Effector CD4-positive, alpha-beta T cell (primary cell): Measurements from ENCODE around the gene PRR35.
A peak's percentile ranks its signal among the peaks of the same experiment; 100 is the strongest.

Experiments used
- DNase-seq: peaks from one replicate; pipeline ENCODE4 v3.0.0-alpha.2; 2020

Gene PRR35

DNA sequence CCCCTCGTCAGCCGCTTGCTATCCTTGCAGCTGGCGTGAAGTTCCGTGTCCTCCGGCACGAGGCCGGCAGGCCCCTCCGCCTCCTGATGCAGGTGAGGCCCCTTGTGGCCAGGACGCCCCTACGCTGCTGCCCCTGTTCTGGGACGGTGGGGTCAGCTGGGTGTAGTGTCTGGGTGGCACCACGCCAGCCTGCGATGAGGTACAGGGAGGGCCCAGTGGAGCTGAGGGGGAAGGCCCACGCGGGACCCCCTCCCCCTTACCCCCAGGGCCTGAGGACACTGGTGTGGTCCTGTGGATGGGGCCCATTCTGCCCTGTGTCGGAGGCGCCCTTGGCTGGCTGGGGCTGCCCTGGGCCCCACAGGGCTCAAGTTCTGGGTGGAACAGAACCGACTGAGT lies 22.0 kb downstream of the PRR35 start:
- no peak for DNase-seq

DNA sequence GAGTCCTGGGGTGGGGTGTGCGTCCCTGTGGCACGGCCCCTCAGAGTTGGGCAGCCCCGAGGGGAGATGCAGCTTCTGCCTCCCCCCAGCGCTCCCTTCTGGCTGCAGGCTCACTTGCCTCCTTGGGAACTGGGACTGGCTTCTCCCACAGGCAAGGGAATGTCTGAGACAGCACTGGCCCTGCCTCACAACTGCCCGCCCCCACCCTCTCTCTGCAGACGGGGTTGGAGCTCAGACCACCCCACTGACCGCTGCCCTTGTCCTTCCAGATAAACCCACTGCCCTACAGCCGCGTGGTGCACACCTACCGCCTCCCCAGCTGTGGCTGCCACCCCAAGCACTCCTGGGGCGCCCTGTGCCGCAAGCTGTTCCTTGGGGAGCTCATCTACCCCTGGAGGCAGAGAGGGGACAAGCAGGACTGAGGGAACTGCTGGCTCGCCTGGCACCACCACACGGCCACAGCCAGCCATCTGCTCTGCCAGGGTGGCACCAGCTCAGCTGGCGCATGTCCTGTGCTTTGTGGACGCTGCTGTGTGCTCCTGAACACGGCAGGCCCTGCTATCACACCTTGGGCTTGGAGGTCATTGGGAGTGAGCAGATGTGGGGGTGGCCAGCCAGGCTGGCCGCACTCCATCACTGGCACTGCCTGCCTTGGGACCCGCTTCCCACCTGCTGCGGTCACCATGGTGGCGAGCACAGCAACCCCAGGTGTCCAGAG lies 22.6 kb downstream of the PRR35 start:
- DNase-seq, result no peak

DNA sequence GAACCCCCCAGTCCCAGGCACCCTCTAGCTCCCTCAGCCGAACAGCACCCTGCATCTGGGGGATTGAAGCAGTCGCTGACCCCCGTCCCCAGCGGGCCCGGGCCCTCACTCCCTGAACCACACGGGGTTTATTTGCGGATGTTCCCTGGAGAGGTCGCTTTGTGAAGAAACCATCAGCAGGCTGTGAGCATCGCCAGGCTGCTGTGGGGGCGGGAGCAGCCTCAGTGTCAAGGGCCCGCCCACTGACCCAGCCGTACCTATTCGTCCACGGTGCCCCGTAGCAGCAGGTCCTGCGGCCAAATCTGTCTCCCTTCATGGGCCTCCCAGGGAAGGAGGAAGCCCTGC lies 23.2 kb downstream of the PRR35 start:
- DNase-seq, result no peak

DNA sequence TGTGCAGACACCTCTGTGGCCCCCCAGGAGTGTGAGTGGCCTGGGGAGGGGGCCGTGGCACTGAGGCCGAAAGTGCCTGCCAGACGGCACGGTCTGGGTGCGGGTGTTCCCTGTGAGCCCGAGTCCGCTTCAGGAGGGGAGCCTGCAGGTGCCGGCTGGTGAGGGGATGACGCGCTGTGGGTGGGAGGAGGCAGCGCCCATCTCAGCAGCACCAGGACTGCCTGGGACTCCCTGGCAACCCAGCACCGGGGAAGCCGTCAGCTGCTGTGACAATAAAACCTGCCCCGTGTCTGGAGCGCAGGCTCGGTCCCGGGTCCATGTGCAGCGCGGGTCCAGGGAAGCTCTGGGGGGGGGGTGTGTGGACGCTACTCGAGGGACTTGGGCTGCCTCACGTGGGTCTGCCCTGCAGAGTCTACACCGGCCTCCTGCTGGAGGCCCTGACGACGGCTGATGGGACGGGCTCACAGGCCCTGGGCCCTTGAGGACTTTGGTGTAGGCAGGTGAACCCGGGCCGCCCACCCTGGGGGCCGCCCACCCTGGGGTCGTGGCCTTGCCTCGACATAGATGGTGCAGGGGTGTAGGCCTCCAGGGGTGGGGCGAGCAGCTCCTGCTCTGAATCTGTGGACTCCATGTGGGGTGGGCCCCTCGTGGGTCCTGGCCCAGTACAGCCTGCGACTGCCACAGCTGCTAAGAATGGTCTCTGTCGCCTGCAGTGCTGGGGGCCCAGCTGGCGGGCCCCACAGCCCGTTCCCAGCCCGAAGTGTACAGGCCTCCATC lies 23.8 kb downstream of the PRR35 start:
- DNase-seq, result no peak

DNA sequence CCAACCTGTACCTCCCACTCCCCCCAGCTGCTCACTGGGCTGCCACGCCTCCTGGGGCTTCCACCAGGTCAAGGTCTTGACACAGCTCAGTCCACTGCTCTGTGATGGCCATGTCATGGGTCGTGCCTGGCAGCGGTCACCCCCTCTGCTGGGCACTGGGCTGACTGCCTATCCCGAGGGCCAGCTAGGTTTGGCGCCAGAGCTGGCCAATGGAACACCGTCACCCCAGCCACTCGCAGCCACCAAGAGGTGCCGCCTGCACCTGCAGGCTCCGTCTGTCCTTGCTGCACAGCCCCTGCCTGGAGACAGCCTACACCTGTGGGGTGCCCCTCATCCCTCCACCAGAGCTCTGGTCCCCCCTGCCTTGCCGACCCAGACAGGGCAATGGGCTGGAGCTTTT lies 25.2 kb downstream of the PRR35 start:
- DNase-seq, result no peak

DNA sequence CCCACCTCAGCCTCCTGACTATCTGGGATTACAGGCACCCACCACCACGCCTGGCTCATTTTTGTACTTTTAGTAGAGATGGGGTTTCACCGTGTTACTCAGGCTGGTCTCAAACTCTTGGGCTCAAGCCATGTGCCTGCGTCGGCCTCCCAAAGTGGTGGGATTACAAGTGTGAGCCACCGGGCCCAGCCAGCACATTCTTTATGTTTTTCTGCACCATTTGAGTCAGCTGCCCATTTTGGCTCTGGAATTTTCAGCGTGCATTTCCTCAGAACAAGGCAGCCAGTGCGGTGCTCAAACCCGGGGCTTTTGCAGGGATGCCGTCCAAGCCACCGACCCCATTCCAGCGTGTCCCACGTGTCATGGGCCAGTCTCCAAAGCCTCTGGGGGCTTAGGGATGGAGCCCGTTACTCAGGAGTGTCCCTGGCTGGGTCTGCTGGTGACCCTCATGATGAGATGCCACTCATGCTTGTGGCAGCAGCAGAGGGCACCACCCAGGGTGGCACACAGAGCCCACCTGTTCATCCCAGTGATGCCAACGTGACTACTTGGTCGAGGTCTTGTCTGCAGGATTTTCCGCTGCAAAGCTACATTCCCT lies 26.0 kb downstream of the PRR35 start:
- DNase-seq, result no peak

DNA sequence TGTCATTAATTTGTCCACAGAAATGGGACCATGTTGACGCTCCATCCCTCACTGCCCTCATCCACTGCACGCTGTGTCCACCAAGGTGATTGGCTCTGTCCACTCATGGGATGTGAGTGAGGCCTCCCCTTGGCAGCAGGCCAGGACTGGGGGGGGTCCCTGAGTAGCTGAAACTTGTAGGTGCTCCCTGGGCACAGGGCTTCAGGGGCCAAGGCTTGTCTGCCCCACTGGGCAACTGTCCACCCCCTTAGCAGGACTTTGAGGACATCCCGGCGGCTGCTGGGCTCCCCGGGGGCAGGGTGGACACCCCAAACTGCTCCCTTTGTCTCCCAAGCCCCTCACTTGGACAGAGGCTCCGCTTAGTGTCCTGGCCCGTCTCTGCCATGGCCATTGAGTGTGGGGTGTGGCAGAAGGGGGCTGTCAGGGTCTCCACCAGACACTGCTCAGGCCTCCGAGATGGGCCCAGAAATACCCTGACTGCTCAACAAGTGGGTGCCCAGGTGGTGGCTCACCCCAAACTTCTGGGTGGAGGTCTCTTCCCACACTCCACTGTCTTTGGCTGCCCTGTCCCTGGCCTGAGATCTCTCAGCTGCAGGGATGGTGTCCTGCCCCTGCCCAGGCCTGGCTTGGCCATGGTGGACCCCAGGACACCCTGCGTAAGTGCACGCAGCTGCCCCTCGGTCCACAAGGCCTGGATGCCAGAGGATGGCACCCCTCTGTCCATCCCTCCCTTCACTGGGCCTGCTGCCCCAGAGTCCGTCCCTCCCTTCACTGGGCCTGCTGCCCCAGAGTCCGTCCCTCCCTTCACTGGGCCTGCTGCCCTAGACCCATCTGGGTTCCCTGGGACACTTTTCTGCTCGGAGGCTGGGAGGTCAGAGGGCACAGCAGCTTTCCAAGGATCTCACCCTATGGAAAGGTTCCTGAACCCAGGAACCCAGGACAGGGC lies 26.7 kb downstream of the PRR35 start:
- DNase-seq, result no peak

DNA sequence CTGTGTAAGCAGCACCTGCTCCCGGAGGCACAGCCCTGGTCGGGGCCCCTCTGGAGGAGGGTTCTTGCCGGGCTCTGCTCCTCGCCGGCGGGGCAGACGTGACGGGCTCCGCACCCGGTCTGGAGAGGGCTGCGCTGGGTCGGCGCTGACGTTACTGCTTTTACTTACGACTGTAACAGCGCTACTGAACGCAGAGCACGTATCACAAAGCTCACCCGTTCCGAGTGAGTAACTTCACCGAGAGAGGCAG lies 28.4 kb downstream of the PRR35 start:
- DNase-seq, result peak; percentile 57

DNA sequence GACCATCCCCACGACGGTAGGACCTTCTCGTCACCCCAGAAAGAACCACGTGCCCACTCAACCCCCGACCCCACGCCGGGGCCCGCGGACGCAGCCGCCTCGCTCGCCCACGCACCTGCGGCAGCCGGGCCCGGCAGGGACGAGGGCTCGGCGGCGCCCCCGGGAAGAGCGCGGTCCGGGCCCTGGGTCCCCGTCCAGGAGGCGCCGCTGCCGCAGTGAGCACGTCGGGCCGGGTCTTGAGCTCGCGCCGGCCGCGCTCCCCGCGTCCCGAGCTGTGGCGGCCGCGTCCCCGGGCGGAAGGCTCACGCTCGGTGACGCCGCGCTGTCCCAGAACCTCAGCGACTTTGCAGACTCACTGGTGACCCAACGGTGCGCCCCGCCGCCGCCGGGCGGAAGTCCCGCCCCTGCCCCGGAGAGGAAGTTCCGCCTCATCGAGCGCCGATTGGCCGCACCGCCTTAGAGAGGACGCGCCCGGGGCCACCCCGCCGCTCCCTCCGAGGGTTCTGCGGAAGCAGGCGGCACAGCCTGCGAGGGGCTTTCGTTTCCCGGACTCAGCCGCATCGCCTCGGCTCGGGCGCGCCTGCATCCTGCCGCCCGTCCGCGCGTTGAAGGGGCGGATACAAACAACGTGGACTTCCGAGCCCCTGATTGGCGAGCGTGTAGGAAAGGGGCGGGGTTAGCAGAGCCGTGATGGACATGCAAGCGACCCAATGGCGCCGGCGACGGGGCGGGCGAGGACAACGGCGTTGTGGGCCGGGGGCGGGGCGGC lies 28.9 kb downstream of the PRR35 start:
- peak; percentile 98 for DNase-seq

DNA sequence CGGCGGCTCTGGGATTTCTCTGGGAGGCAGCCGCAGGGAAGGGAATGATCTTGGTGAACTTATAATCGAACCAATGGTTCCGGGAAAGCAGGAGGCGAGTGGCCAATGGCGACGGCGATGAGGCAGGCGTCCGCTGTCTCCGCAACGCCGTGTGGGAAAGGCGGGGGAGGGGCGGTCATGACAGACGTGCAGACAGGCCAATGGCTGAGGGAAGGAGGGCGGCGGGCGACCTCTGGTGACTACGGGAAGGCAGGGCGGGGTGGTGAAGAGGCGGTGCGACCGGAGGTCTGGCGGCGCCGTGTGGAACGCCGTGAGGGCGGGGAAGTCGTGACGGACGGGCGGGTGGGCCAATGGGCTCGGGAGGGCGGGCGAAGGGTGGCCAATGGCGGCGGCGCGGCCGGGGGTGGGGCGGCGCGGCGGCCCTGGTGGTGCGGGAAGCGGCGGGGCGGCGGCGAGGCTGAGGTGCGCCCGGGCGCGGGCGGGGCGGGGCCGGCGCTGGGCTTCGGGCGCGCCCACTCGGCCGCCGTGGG lies 29.5 kb downstream of the PRR35 start, which contains the start of gene RAB40C:
Gene RAB40C, plus strand, starts transcription at position 409 of the 530 bp plus-strand sequence. CDS start 226 bp downstream, outside the sequence.
- peak; percentile 98 for DNase-seq

DNA sequence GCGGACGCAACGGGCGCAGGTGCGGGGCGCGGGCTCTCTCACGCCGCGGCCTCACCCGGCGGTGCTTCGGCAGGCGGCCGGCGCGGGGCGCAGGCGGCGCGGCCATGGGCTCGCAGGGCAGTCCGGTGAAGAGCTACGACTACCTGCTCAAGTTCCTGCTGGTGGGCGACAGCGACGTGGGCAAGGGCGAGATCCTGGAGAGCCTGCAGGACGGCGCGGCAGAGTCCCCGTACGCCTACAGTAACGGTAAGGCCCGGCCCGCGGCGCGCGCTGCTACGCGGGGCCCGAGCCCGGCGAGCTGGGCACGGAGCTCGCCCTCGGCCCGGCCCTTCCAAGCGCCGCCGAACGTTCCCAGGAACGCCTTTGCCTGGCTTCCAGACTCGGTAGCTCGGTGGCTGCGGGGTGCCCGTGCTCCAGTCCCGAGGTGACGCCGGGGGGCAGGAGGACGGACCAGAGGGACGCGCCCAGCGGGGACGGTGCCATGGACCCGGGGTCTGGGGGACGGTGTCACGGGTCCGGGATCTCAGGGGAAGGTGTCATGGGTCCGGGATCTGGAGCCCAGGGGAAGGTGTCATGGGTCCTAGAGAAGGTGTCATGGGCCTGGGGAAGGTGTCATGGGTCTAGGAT lies 30.1 kb downstream of the PRR35 start:
- DNase-seq, result no peak

DNA sequence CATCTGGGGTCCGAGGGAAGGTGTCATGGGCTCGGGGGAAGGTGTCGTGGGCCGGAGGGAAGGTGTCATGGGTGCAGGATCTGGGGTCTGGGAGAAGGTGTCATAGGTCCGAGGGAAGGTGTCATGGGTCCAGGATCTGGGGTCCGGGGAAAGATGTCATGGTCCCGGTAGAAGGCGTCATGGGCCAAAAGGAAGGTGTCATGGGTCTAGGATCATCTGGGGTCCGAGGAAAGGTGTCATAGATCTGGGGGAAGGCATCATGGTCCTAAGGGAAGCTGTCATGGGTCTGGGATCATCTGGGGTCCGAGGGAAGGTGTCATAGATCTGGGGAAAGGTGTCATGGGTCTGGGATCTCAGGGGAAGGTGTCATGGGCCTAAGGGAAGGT lies 30.6 kb downstream of the PRR35 start:
- DNase-seq, result no peak

DNA sequence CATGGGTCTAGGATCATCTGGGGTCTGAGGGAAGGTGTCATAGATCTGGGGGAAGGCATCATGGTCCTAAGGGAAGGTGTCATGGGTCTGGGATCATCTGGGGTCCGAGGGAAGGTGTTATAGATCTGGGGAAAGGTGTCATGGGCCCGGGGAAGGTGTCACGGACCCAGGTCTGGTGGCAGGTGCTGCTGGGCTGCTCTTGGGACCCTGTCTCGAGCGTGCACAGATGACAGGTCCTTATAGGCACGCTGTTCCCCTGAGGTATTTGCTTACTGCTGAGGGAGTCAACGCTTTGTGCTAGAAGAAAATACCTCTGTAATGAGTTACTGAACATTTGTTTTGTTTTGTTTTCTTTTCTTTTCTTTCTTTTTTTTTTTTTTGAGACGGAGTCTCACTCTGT lies 31.0 kb downstream of the PRR35 start:
- DNase-seq, result no peak

DNA sequence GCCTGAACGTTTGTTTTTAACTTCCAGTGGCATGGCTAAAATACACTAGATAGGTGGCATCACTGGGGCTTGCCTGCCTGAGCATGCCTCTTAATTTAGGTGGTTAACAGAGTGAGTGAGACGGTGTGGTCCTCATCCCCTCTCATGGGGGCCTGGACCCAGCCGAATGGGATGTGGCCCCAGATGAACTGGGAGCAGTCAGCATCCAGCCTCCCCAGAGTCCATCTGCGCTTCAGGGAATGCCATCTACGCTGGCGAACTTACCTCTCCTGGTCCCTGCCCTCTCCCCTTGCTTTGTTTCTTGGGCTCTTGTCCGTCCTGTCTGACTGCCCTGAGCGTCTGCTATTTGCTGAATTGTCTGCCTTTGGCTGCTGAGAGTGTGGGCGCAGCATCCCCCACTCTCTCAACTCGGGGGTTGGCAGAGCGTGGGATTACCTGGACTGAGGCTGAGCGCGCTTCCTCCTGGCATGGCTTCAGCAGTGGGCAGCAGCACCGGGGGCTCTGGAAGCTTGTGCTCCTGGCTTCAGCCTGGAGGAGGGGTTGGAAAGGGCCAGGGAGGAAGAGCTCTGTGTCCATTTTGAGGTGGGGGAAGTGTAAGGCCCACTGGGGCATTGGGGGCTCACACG lies 31.8 kb downstream of the PRR35 start:
- no peak for DNase-seq

DNA sequence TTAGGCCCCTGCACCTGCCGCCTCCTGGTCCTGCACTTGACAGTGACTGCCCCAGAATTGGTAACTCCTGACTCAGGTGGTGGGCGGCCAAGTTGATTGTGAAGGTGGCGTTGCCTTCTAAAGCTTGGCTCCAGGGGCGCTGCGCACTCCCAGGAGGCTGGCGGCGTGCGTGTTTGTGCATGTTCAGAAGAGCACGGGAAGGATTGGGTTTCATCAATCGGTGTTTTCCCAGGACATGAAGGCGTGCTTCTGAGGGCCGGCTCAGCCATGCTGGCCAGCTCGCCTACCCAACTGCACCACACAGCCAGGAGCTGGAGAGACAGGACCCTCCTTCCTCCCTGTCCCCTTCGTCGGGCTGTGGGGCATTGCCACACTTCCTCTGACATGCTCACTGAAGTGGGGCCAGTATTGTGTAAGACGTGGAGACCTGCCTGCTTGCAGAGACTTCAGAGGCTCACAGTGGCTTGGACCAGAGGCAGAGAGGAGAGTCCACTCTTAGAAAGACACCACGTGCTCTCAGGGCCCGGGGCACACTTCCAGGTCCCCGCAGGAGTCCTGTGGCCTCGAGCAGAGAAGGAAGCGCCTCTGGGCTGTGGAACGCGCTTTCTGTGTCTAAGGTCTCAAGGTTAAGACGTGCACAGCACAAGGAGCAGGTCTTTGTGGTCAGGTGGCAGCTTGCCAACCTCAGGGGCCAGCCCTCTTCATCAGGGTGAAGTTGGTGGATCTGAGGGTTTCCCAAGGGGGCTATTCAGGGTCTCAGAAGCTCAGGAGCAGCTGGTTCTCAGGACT lies 32.5 kb downstream of the PRR35 start:
- no peak for DNase-seq

DNA sequence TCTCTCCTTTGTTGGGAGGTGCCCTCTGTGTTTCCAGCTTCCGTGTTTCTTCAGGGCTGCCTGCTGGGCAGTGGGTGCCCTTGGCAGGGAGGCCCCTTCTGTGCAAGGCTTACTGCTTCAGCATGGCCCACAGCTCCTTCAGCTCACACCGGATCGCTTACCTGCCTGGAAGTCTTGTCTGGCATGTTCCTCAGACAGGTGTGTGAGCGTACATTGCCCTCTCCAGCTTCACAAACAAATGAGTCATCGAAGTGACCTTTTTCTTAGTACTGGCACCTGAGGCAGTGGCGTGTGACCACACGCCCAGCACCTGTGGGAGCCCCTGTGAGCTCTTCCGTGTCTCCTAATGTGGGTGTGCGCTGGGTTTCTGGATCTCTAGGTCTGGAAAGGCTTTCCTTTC lies 33.2 kb downstream of the PRR35 start:
- no peak for DNase-seq

DNA sequence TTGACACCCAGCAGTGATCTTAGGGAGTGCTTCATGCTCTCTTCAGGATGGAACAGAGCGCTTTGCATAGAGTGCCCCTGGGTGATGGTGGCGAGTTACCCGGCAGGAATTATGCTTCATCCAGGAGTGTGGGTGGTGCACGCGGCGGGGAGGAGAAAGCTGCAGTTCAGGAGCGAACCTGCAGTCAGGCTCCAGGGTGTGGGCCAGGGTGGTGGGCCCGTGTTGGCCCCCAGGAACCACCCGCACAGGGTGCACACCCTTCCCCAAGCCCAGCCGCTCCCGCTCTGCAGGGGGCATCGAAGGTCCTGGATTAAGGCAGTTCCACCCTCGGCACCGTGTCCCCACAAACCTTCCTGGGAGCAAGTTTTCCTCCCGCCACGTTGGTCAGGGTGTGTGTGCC lies 33.6 kb downstream of the PRR35 start:
- no peak for DNase-seq

DNA sequence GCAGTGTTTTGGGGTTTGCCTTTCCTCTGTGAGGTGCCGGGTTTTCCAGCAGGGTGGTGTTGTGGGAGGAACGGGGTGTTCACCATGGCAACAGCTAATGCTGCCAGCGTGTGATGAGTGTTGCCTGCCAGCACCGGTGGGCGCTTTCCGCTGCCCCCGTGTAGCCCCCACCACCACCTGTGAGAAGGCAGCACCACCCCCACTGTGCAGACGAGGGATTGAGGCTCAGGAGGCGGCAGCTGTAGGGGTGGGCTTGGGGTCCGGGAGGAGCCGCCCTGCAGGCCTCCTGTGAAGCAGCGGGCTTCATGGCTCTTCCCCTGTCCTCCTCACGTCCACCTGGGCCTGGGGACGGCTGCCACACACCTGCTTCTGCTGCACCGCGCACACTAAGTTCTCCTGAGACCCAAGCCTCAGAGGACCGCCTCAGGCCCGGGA lies 34.9 kb downstream of the PRR35 start:
- DNase-seq, result no peak

DNA sequence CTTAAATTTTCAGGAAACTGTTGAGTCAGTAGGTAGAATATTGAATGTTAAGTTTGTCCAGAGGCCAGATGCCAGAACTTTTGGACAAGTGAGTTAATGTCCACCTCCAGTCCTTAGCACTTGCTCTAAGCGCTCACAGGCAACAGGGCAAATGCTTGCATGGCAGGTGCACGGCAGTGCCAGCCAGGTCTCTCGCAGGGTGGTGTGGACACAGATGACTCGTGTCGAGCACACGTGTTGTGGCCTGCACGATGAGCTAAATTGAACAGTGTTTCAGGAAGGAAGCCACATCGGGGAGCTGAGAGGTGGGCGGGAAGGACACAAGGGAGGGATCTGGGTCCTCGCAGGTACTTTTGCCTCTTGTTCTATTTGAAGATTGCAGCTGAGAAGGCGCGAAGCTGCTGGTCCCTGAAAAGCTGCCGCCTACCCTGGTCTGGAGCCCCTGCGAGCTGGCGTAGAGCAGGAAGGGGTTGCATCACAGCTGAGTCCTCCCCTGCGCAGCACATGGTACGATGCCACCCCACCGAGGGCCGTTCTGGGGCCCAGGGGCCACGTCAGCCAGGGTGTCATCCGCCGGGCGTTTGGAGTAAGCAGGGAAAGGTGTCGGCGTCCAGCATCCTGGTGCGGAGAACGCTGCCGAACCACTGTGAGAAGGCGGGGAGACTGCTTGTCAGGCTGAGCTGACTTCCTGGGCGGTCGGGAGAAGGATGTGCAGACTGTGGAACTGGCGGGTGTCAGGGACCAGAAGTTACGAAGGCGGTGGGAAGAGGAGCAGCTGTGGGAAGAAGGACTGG lies 35.9 kb downstream of the PRR35 start:
- no peak for DNase-seq

DNA sequence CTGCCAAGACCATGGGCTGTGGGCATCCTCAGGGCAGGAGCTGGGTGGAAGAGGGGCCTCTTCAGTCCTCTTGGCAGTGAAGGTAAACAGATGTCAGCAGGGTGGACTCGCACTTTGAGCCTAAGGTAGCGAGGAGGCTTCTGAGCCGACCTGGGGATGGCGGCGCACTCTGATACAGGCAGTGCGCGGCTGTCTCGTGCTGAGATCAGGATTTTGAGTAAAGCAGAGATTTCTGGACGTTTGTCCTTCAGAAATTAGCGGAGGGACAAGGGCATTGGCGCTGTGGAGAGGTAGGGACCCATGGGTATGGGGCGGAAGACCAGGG lies 36.5 kb downstream of the PRR35 start:
- DNase-seq, result no peak
